Measurements from ENCODE around the gene RTBDN.
A peak's percentile ranks its signal among the peaks of the same experiment; 100 is the strongest.
"Not testable (repeated sequence)": the region's sequence is repeated elsewhere in the genome, so short reads cannot be mapped to it uniquely, and the experiment has no call there.

RTBDN gene

GRCh38 chr19:12856653-12857052 lies 22.3 kb upstream of the RTBDN start:
- no peak for DNase-seq

GRCh38 chr19:12847159-12848139 lies 13.1 kb upstream of the RTBDN start:
- peak; percentile 86 for DNase-seq

- DNase-seq = not testable (repeated sequence)
These were observed 12.2 kb upstream of the RTBDN start for GRCh38 chr19:12846613-12847012.

GRCh38 chr19:12843999-12844732 lies 9.8 kb upstream of the RTBDN start:
- DNase-seq = no peak

- no peak for DNase-seq
These were observed 8.9 kb upstream of the RTBDN start for GRCh38 chr19:12843328-12843727.

GRCh38 chr19:12842511-12842910 lies 8.1 kb upstream of the RTBDN start:
- no peak for DNase-seq

GRCh38 chr19:12841094-12841493 lies 6.7 kb upstream of the RTBDN start:
- peak; percentile 13 for DNase-seq

- DNase-seq = peak; percentile 66
These were observed 6.0 kb upstream of the RTBDN start for GRCh38 chr19:12840091-12841079.

GRCh38 chr19:12838886-12839756 lies 4.7 kb upstream of the RTBDN start:
- no peak for DNase-seq

GRCh38 chr19:12838182-12838885 lies 4.0 kb upstream of the RTBDN start, which contains the start of gene MAST1:
MAST1 (plus strand) TSS chr19:12838515; CDS start chr19:12838573, 58 bp downstream.
- no peak for DNase-seq

GRCh38 chr19:12837225-12837624 lies 2.8 kb upstream of the RTBDN start:
- no peak for DNase-seq

GRCh38 chr19:12836529-12836863 lies 2.1 kb upstream of the RTBDN start:
- no peak for DNase-seq

- no peak for DNase-seq
These were observed 788 bp upstream of the RTBDN start for GRCh38 chr19:12834976-12835757.

GRCh38 chr19:12833738-12834565 lies 427 bp downstream of the RTBDN start:
- no peak for DNase-seq

- DNase-seq = no peak
These were observed 1.0 kb downstream of the RTBDN start for GRCh38 chr19:12833418-12833737.

- DNase-seq = no peak
These were observed 5.9 kb downstream of the RTBDN start for GRCh38 chr19:12828494-12828893.

GRCh38 chr19:12825254-12826131 lies 8.9 kb downstream of the RTBDN start:
- DNase-seq = no peak

GRCh38 chr19:12821761-12822160 lies 12.6 kb downstream of the RTBDN start:
- DNase-seq = no peak

Measured in T1000 (cell line).